Ammon's horn (tissue), 1 donor: Measurements from ENCODE around the gene WDFY1.
A peak's percentile ranks its signal among the peaks of the same experiment; 100 is the strongest.
"Not testable (repeated sequence)": the region's sequence is repeated elsewhere in the genome, so short reads cannot be mapped to it uniquely, and the experiment has no call there.

Experiments
- DNase-seq: peaks from one replicate; pipeline ENCODE4 v3.0.0-alpha.2; 2016; ENCODE audit warnings: low spot score

WDFY1 gene

GRCh38 chr2:223896833-223897311 is 48.3 kb downstream of the WDFY1 start:
- no peak for DNase-seq

DNA sequence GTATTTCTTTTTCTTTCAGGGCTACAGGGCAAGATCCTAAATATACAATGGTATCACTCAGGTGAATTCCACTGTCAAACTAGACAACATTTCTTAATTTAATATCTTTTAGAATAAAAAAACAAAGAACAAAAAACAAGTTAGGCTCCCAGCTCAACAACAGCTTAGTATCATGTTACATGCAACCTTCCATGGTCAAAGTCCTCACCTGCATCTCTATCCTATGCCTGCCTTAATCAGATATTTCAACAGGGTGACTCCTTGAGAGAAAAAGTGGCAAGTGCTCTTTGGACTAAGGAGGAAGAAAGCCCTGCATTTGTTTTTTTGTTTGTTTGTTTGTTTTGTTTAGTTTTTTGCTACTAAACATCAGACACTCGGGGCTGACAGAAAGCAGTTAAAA is 50.2 kb downstream of the WDFY1 start:
- no peak for DNase-seq

DNA sequence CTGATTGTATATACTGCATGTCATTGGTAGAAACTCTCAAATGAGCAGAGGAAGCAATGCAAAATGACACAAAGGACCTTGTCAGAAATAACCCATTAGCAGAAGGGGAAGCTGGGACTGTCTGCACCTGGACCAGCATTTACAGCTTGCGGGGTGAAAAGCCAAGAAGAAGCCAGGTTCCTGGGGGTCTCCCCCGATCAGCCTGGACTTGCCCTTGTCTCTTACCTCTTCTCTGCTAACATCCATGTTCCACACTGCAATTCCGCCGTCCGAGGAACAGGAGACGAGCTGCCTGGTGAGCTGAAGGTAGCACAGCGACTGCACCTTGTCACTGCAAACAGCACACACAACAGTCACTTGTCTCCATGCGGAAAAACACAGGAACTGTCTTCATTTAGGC is 51.1 kb downstream of the WDFY1 start:
- DNase-seq, result no peak

- no peak for DNase-seq
Measured at GRCh38 chr2:223890721-223891120, 54.4 kb downstream of the WDFY1 start.

- DNase-seq, result no peak
Measured at GRCh38 chr2:223889229-223889628, 55.9 kb downstream of the WDFY1 start.

DNA sequence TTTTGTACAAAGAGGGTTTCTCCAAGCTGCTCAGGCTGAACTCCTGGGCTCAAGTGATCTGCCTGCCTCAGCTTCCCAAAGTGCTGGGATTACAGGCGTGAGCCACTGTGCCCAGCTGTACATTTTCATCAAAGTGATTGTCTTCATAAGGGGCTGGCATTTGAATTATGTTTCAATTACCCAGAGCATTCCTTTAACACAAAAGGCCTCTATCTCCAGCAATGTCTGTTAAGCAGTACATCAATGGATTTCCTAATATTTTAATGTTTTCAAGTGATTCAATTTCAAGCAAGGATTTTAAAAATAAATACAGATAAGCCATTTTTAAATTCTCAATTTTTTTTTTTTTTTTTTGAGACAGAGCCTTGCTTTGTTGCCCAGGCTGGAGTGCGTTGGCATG is 56.9 kb downstream of the WDFY1 start:
- DNase-seq, result no peak

GRCh38 chr2:223887127-223887526 is 58.0 kb downstream of the WDFY1 start:
- no peak for DNase-seq

DNA sequence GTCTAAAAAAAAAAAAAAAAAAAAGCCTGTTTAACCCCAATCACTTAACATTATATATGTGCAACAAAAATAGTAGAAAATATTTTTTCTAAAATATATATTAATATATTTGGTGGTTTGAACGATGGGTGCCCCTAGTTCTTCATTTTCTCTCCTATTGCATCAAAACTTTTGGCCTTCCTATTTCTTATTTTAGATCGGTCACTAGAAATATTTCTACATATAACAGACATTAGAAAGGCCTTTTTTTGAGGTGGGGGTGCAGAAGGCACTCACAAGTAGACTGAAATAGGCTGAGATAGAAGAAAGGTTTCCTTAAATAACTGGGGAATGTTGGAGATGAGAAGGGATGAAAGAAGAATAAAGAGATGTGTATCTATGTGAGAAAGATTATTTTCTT is 58.4 kb downstream of the WDFY1 start:
- DNase-seq, result no peak

GRCh38 chr2:223884399-223884798 is 60.7 kb downstream of the WDFY1 start:
- DNase-seq, result no peak

DNA sequence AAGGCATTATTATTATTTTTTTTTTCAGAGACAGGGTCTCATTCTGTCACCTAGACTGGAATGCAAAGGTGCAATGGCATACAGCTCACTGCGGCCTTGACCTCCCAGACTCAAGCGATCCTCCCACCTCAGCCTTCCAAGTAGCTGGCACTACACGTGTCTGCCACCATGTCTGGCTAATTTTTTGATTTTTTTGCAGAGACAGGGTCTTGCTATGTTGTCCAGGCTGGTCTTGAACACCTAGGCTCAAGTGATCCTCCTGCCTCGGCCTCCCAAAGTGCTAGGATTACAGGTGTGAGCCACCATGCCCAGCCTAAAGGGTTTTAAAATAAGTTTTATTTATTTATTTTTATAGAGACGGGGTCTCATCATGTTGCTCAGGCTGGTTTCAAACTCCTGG is 62.4 kb downstream of the WDFY1 start:
- DNase-seq, result no peak

- peak; percentile 44 for DNase-seq
Measured at GRCh38 chr2:223880796-223881195, 64.3 kb downstream of the WDFY1 start.

DNA sequence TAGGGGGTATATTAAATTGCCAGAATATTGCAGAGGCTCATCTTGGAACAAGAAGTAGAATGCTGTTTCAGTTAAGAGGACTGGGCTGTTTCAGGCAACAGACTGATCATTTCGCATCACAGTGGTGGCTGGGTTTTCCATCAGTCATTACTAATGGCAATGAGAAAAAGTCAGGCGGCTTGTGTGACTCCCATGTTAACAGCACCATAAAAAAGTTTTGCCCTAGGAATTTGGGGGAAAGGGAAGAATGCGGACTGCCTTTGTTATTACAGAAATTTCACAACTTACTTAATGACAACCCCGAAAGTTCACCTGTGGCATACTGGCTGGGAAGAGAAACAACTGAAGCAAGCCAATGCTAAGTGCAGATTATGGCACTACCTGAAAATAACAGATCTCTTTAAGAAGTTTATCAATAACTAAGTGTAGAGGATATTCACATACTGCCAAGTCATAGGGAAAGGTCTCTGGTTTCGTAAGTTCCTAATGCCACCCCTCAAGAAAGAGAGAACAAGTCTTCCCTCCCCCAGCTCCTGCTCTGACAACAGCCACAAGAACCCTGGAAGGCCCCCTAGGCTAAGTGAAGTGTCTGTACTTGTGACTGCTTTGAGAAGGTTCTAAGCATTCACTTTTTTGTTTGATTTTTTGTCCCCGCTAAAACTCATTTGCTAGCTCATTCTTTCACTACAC is 67.3 kb downstream of the WDFY1 start:
- DNase-seq, result no peak

- no peak for DNase-seq
Measured at GRCh38 chr2:223873672-223874071, 71.5 kb downstream of the WDFY1 start.

DNA sequence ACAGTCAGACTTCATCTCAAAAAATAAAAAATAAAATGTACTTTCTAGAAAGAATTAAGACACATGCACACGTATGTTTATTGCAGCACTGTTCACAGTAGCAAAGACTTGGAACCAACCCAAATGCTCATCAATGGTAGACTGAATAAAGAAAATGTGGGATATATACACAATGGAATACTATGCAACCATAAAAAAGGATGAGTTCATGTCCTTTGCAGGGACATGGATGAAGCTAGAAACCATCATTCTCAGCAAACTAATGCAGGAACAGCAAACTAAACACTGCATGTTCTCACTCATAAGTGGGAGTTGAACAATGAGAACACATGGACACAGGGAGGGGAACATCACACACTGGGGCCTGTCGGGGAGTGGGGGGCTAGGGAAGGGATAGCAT is 72.4 kb downstream of the WDFY1 start:
- not testable (repeated sequence) for DNase-seq

DNA sequence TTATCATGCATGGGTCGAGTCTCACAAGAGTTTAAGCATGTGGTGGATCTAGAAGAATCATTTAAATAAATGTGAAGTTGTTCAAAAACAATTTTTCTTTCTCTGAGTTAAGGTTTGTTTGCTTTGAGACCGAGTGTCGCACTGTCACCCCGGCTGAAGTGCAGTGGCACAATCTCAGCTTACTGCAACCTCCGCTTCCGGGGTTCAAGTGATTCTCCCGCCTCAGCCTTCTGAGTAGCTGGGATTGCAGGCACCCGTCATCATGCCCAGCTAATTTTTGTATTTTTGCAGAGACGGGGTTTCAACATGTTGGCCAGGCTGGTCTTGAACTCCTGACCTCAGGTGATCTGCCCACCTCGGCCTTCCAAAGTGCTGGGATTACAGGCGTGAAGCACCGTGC is 73.5 kb downstream of the WDFY1 start:
- not testable (repeated sequence) for DNase-seq

- no peak for DNase-seq
Measured at GRCh38 chr2:223870840-223871611, 74.1 kb downstream of the WDFY1 start.

GRCh38 chr2:223868005-223868404 is 77.1 kb downstream of the WDFY1 start:
- DNase-seq, result peak; percentile 28

- no peak for DNase-seq
Measured at GRCh38 chr2:223865907-223866508, 79.1 kb downstream of the WDFY1 start.

DNA sequence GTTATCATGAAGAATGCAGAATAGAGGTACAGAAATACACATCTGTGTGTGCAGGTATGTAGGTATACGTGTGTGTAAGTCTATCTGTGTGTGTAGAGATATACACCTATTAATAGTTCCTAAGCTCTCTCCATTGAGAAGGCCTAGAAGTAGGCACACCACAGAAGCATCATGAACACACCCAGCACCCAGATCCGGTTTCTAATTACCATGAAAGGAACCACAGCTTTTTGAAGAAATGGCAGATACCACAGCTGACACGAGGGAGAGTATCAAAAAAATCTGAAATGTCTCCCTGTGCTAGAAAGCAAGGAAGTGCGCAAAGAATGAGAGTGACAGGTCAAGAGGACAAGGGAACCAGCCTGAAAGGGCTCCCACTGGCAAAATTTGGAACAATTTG is 80.0 kb downstream of the WDFY1 start:
- DNase-seq, result no peak

GRCh38 chr2:223863491-223863890 is 81.6 kb downstream of the WDFY1 start:
- no peak for DNase-seq

- no peak for DNase-seq
Measured at GRCh38 chr2:223860809-223861738, 84.1 kb downstream of the WDFY1 start.

GRCh38 chr2:223859070-223859469 is 86.1 kb downstream of the WDFY1 start:
- DNase-seq, result no peak
